HG02970 (cell line): ENCODE results near the gene EGR2.
A peak's percentile ranks its signal among the peaks of the same experiment; 100 is the strongest.

Source experiments
- ATAC-seq: cut with Tn5 transposase; IDR thresholded peaks from one replicate; pipeline ENCODE4 v1.9.1; 2021; ENCODE audit warnings: mild to moderate bottlenecking, moderate library complexity, moderate number of reproducible peaks; ENCODE audit not compliant: unreplicated experiment, low FRiP score

EGR2 gene

DNA sequence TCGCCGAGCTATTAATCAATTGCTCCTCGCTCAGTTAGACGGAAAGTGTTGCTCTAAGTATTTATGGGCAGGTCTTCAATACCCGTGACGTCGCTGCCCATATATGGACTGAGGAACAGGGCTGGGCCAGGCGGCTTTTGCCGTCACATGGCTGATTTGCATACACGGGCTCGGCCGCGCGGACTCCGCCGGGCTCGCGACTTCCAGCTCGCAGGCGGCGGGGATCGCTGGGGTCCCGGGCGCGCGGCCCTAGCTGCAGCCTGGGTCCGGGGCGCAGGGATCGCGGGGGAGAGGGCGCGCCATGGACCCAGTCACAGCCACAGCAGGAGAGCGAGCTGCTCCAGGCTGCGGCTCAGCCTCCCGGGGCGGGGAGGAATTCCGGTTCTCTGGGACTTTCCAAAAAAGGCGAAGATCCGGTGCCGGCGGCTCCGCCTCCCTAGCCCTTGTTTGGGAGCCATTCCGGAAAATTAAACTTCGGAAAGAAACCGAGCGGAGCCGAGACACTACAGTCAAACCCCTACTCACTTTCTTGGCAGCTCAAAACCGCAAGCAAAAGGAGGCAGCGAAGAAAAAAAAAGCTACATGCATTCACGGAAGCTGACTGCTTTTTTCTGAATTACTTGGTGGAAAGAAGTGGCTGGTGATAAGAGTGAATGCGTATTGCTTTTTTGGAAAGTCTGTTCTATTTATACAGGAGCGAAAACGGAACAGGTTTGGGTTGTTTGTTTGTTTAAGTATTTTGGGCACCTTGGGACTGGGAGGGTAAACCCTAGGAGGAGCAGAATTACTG is at the start of gene EGR2:
EGR2 (minus strand) TSS at position 36 of the 790 bp plus-strand sequence. CDS start 337 bp downstream, outside the sequence.
- peak; percentile 71 for ATAC-seq

DNA sequence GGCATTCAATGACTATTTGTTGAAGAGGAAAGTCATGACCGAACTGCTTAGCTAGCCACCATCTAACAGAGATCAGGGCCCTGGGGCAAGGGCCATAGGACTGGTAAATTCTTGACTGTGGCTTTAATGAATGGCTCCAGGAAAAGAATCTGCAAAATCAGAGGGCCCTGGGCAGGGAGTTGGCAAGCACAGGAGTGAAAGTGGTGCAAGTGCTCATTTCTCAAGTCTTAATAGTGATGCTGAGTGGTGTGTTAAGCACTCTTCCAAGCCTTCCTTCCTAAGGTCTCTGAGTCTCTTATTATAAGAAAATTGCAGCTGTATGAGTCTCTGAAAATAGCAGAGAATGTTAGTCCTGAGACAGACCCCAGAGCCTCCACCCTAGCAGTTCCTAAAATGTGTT is 46.3 kb upstream of the EGR2 start:
- ATAC-seq = no peak

DNA sequence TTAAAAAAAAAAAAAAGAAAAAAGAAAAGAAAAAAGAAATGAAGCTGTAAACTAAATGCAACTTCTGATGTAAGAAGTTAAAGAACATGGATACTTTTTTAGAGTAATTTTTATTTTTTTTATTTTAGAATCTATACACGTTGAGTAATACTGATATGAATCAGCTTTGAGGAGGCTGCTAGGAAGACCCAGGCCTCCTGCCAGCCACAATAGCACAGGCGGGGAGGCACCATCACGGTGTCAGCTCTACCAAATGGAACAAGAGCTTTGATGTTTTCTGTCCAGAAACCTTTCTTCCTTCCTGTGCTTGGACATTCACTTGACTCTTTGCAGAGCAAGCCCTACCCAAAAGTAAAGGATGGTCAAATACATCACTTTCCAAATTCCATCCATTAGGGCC is 45.3 kb upstream of the EGR2 start:
- ATAC-seq = no peak

DNA sequence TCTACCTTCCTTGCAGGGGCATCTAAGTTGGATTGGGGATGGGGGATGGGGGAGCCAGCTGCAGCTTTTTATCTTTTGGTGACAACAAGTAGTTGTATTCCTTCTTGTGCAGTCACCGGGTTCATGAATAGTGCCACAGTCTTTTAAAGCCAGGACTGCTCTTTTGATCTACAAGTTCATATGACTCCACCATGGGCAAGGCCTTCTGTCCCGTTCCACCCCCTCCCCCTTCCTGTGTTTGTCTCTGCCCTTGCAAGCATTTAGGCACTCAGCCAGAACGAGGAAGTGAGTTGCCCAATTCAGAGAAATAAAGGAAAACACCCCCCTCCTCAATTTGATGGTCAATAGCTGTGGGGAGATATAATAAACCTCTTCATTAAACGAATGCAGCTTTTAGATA is 44.8 kb upstream of the EGR2 start:
- ATAC-seq = no peak

DNA sequence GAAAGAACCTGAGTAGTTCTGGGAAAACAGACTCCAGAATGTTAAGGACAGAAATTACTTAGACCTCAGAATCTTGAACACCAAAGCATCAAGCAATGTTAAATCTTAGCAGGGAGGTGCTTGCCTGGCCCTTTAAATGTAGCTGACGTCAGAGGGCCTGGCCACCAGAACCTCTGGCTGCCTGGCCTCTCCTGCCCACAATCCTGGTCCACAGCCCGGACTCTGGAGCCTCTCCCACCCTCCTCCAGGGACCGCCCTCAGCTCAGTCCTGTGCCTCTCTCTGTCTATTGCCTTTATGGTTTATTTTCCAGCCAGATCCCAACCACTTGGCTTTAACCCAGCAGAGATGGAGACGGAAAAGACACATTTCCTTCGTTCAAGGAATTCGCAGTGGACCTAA is 42.2 kb upstream of the EGR2 start:
- ATAC-seq = no peak

DNA sequence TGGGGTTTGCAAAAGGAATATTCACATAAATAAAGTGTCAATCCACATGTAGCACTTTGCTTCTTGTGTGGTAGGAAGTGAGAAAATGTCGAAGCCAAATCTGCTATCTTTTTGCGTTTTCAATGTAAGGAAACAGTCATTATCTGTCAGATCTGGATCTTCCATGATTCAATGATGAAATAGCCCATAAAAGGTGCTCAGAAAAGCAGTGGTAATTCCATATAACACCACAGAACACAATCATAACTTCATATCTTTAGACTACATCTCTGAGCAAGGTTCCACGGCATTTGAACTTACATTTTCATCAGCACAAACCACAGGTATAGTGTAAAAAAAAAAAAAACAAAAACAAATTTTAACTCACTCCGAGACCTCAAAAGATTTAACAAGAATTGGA is 39.9 kb upstream of the EGR2 start:
- ATAC-seq = no peak

DNA sequence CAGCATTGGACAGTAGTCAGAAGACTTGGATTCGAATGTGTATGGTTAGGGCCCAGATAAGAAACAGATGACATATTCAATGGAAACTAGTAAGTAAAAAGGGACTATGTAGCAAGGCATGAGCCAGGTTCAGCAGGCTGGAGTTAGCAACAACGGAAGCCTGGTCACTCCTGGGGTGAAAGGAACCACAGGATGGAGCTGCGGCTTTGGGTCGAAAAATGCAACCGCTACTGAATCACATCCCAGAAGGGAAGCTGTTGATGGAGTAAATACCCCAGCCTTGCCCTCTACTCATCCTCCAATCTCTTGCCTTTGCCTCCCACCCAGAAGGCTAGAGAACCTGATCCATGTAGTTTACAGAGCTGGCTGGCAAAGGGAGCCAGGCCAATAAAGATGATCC is 37.5 kb upstream of the EGR2 start:
- no peak for ATAC-seq

DNA sequence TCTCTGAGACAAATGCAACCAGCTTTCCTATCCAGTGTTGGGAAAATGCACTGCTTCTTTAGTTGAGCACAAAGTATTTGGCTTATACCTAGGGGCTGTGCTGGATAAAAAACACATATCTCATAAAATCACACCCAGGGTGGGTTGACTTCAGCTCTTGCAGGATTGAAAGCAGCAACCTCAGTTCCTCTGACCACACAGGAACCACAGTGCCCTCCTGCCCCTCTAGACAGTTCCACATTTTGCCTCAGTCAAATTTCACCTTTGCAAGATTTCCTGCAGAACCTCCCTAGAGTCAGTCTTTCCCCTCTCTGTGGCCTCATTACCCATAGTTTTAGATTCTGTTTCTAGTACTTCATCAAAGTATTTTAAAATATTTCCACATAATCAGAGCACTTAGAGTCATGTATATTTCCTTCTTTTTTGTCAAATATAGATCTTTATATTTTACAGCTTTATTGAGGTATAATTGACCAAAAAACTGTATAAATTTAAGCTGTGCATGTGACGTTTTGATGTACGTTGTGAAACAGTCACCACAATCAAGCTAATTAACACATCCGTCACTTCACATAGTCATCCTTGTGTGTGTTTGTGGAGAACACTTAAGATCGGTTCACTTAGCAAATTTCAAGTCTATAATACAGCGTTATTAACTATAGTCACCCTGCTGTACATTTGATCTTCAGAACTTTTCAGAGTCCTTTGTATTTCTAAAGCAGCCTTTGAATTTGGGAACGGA is 37.0 kb upstream of the EGR2 start:
- peak; percentile 46 for ATAC-seq

DNA sequence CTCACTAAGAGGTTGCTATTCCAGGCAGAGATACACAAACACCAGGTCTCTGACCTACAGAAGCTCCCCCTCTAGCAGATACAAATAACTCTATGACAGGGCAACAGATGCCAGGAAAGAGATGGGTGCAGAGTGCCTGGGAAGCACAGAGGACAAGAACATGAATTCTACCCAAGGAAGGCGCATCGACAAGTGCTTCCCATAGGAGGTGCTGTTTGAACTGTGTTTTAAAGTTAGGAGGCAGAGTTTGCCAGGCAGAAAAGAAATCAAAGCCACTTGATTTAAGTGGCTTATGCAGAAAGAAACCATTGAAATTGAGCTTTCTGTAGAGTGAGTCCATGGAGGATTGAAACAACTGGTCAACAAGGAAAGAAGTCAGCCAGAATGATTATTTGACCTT is 35.3 kb upstream of the EGR2 start:
- ATAC-seq = no peak

DNA sequence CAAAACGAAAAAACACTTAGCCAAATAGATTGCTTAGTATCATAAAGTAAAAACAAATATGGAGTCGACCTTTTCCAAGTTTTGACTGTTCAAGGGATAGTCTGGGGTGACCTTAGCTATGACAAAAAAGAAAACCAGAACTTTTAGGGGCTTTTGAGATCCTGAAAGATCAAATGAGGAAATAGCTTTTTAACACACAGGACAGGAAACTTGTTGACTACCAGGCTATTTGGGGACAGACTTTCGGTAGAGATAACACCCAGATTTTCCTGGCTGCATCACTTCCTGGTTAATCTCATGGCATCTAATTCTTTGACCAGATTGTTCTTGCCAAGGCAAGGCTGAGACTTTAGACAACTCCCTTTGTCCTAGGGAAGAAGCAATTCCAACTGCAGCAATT is 34.5 kb upstream of the EGR2 start:
- ATAC-seq = no peak

DNA sequence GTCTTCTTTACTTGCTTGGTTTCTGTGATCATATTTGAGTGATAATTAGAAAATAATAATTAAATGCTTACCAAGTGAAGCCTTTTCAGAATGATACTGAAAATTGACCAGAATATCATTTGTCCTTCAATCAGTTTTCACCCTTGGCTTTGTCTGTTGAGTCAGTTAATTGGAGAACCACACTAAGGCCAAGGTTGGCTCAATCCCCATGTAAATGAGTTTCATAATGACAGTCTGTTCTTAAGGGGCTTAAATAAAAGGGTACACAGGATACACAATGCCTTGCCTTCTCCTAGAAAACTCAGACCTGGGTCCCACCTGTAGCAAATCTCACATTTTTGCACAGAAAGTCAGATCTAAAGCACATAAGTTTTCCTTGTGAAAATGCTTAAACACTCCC is 31.3 kb upstream of the EGR2 start:
- ATAC-seq = no peak

DNA sequence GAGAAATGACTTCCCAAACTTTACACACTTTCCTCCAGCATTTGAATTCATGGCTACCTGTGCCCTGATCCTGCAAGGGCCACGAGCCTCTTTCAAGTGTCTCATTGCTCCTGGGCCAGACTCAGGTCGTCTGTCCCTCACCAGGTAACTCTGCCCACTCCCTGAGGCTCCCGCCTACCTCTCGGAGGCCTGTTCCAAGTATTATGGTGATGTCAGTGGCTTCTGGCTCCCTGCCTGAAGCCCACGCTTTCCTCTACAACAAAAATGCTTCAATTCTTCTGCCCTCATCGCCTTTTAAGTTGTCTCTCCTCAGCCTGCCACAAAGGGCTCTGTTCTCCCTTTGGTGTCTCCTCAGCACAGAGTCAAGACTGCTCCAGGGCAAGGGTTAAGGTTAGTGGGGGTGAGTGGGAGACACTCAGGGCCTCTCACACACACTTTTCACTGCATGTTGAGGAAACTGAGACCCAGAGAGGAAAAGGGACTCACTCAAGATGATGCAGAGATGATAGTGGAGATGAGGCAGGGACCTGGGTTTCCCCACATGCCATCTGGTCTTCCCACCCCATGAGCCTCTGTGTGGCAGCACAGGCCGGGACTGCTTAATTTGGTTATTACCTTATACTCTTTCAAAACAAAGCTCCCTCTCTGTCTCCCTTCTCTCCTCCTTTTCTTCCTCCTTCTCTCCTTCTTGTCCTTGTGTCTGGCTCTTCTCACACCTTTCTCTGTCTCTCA is 28.3 kb upstream of the EGR2 start:
- no peak for ATAC-seq

DNA sequence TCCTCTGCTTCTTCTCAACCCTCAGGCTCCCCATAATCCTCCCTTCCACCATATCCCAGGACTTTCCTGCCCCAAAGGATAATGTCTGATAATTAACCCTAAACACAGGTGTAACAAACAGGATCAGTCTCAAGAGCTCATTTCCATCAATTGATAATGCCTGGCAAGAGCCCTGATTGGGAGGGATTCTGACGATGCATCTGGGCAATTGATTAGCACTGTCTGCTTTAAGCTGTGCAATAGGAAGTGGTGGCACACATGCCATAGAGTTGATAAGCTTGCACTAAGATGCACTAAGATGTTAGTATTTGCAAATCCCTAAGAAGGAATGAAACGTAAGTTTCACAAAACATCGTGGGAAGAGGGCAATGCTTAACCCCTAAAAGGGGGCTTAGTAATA is 27.4 kb upstream of the EGR2 start:
- ATAC-seq = no peak

DNA sequence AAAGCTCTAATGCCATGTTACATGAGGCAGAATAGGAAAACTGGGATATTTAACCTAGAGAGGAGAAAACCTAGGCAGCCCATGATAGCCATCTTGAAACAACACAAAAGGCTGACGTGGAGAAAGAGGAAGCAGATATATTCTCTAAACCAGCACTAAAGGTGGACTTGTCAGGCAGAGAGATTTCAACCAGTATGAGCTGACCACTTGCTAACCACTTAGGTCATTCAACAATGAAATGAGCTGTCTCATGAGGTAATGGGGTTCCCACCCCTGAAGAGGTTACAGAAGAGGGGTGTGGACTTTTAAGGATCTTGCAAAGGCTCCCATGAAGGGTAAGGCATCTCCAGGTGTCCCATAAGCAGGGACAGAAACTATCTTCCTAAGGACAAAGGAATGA is 26.8 kb upstream of the EGR2 start:
- no peak for ATAC-seq

DNA sequence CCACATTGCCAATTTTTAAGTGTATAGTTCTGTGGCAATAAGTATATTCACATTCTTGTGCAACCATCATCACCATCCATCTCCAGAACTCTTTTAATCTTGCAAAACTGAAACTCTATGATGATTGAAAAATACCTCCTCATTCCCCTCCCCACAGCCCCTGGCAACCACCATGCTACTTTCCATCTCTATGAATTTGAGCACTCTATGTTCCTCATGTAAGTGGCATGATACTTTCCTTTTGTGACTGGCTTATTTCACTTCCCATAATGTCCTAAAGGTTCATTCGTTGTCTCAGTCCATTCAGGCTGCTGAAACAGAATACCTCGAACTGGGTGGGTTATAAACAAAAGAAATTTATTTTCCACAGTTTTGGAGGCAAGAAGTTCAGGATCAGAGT is 23.4 kb upstream of the EGR2 start:
- ATAC-seq = no peak

DNA sequence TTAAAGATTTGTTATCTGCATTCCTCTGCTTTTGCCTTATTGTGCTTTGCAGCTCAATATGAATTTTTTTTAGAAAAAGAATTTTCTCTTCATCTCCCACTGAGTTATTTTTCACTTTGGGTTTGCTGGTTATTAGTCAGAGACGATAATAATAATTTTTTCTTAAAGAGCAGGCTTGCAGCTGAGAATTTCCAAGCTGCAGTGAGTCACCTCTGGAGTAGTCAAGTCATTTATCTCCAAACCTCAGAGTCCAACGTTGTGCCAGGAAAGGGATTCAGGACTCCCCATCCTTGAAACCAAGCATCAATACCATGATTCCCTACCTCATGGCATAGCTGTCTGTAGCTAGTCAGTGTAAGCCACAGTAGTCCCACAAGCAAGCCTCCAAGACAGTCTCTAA is 15.2 kb upstream of the EGR2 start:
- no peak for ATAC-seq

DNA sequence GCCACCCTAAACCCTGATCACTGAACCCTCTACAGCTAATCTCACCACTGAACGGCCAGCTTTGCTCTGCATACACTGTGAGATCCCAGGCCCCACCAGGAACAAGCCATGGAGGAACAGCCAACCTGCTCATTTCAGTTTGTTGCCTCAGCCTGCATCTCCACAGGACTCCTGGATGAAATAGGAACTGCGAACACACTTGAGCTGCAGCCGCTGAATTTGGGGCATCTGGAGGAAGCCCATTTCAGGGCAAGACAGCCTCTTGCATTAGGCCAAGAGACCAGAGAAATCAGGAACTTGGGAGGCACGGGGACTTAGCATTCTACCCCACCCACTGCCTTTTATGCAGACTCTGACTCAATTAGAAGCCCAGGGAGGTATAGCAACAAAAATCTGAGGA is 14.5 kb upstream of the EGR2 start:
- ATAC-seq = no peak

DNA sequence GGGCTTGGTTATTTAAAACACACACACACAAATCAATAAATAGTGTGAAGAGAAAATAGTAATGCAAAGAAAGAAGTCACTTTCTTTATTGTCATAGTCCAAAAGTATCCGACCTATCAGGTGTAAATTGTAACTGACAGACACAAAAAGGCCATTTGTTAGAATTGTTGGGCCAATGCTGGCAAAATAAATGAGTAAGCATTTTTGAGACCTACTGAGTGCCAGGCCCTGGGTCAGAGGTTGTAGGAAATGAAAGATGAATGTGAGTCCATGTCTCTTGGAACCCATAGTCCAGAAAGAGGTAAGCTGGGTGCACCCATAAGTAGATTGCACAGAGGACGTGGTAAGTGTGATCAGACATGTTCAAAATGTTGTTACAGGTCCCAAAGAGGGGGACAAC is 13.5 kb upstream of the EGR2 start:
- no peak for ATAC-seq

DNA sequence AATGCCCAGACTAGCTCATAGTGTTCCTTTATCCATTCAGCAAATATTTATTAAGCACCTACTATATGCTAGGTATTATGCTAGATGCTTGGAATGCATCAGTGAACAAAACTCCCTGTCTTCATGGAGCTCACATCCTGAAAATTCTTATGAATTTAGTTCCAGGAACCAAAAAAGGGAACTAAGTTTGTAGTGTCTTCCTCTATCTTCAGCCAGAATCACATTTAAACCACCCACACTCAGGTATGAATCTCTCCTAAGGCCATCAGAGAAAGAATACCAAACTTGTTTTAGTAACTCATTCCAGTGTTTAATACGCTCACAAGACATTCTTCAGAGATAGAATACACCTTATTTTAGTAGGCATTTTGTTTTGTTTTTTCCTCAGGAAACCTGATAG is 10.1 kb upstream of the EGR2 start:
- no peak for ATAC-seq

DNA sequence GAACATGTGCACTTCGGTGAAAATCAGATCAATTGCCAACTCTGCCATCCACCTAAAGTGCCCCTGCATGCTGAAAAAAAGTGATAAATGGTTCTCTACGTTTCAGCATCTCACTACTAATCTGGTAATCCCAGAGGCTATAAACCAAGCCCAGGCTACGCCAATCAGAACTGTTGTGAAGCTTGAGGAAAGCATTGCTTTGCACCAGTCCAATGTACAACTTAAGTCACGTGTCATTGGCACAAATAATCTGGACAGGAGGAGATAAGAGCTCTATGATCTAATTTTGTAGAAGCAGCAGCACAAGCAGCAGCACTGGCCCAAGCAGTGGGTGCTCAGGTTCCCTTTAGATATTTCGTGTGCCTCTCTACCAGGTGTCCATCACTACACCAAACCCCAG is 4.4 kb upstream of the EGR2 start:
- no peak for ATAC-seq

DNA sequence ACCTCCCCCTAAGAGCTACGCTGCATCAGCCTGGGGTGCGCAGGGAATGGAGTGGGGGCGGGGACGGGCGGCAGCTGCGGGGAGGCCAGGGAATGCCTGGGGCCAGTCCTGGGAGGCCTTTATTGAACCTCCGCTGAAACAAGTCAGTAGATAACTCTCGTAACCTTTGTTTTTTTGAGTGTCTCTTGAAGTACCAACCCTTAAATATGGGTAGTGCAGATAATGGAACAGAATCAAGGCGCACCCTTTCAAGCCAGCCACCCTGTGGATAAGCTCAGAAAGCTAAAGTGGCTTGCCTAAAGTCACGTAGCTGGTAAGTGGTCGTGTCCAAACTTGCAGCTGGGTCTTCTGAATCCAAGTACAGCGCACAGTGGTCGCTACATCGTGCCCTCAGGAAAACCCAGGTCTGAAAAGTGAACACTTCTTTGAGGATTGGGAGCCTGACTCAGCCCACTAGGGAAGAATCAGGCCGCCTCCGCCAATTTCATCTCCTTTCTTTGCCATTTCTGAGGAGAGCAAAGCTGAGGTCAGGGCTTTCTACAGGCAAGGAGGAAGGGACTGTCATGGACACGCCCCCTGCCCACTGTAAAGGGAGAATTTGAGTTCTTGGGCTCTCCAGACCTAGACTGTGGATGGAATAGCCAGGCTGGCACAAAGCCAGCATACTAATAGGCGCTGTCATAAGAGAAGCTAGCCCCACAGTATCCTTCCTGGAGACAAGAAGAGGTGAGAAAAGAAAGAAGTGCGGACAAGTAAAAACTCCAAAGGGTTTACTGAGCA is 3.2 kb upstream of the EGR2 start:
- ATAC-seq = no peak
